Suprapubic skin (tissue), 4 donors: ENCODE results near the gene GIMAP5. TPM values are rescaled to one million over a fixed set of nuclear protein-coding genes. Genes with fewer than 3 reads are reported as not detected.

Source experiments
- DNase-seq, 2 donors: peaks; one replicate each; pipeline ENCODE4 v3.0.0-alpha.2; 2019; ENCODE audit warnings: low spot score in 2 of 2
- H3K27ac ChIP-seq: fragments of 200-600 bp; sonication (generic); one replicate; pipeline ENCODE4 v1.5.1; 2019
- H3K27me3 ChIP-seq: fragments of 200-600 bp; sonication (generic); one replicate; pipeline ENCODE4 v1.5.1; 2019
- H3K36me3 ChIP-seq: fragments of 200-600 bp; sonication (generic); one replicate; pipeline ENCODE4 v1.5.1; 2019
- H3K4me1 ChIP-seq: fragments of 200-600 bp; sonication (generic); one replicate; pipeline ENCODE4 v1.5.1; 2019
- H3K4me3 ChIP-seq: fragments of 200-600 bp; sonication (generic); one replicate; pipeline ENCODE4 v1.5.1; 2019; ENCODE audit warnings: mild to moderate bottlenecking
- H3K9me3 ChIP-seq: fragments of 200-600 bp; sonication (generic); one replicate; pipeline ENCODE4 v1.5.1; 2019
- CTCF ChIP-seq, 2 donors: fragments of 200-600 bp in 1 of 2; fragments of 450-650 bp in 1 of 2; sonication (generic) in 1 of 2; IDR thresholded peaks; one replicate each; pipeline ENCODE4 v1.5.1; 2016 to 2019; ENCODE audit warnings: antibody characterized with exemption in 2 of 2, mild to moderate bottlenecking in 1 of 2, moderate library complexity in 1 of 2
- EP300 ChIP-seq: sonication (generic); formaldehyde crosslinking; IDR thresholded peaks from one replicate; pipeline ENCODE4 v1.6.1; 2017; ENCODE audit warnings: antibody characterized with exemption
- POLR2A ChIP-seq, 2 donors: fragments of 450-650 bp; IDR thresholded peaks; one replicate each; pipeline ENCODE4 v1.6.1; 2017; ENCODE audit warnings: antibody characterized with exemption in 2 of 2, mild to moderate bottlenecking in 2 of 2, moderate library complexity in 2 of 2
- POLR2AphosphoS5 ChIP-seq, 3 donors: sonication (generic); formaldehyde crosslinking; IDR thresholded peaks; one replicate each; pipeline ENCODE4 v1.6.1; 2017; ENCODE audit warnings: antibody characterized with exemption in 3 of 3
- WGBS: methylation state at CpG from one replicate; pipeline ENCODE4 v1.1.5; 2018; 5-methylcytosine and 5-hydroxymethylcytosine counted together
- total RNA-seq, 4 donors: library from RNA; depleted of rRNA; stranded (reverse); fragments of >200 nt; gene quantifications; one replicate each; pipeline ENCODE4 v1.1.0, GENCODE V29; 2016

GIMAP5 gene
- total RNA-seq, 4 donors from 2014 or later: 2.8 to 15.0 (median 7.7) TPM

- H3K4me1 ChIP-seq: peaks cover 5% of the 10 kb centered on the region
- no peak for DNase-seq
- TF ChIP-seq EP300 (no peak), POLR2AphosphoS5 (IDR thresholded peaks at IDR 0.05) (no peak)
- H3K9me3 ChIP-seq: no peaks in the 10 kb centered on the region
- H3K36me3 ChIP-seq: no peaks in the 10 kb centered on the region
- 78% methylated on average over 3 of the region's 3 CpGs for WGBS
- no peaks in the 10 kb centered on the region for H3K27me3 ChIP-seq
- H3K4me3 ChIP-seq: no peak overlapping the region
- no peak overlapping the region for H3K27ac ChIP-seq
Observed at GRCh38 chr7:150734254-150734653, 3.0 kb upstream of the GIMAP5 start.

- no peak overlapping the region for H3K4me3 ChIP-seq
- TF ChIP-seq POLR2A (IDR thresholded peaks at IDR 0.05) (no peak), EP300 (no peak), POLR2AphosphoS5 (IDR thresholded peaks at IDR 0.05) (no peak), CTCF (IDR thresholded peaks at IDR 0.05) (no peak)
- no peaks in the 10 kb centered on the region for H3K9me3 ChIP-seq
- no peaks in the 10 kb centered on the region for H3K36me3 ChIP-seq
- WGBS: 56% methylated on average over 3 of the region's 3 CpGs
- peaks cover 5% of the 10 kb centered on the region for H3K4me1 ChIP-seq
- no peak for DNase-seq
- no peaks in the 10 kb centered on the region for H3K27me3 ChIP-seq
- no peak overlapping the region for H3K27ac ChIP-seq
Observed at GRCh38 chr7:150735596-150736358, 1.4 kb upstream of the GIMAP5 start.

GRCh38 chr7:150736864-150737263 lies 354 bp upstream of the GIMAP5 start:
- no peak for TF ChIP-seq EP300
- TF ChIP-seq POLR2AphosphoS5 (IDR thresholded peaks at IDR 0.05): no peak
- TF ChIP-seq POLR2A (IDR thresholded peaks at IDR 0.05): no peak
- no peak for TF ChIP-seq CTCF (IDR thresholded peaks at IDR 0.05)
- Histone ChIP-seq H3K36me3 (no peaks in the 10 kb centered on the region), H3K27ac (peak overlapping the region; percentile 53), H3K9me3 (no peaks in the 10 kb centered on the region), H3K4me3 (peak overlapping the region; percentile 48), H3K4me1 (peaks cover 5% of the 10 kb centered on the region), H3K27me3 (no peaks in the 10 kb centered on the region)
- DNase-seq: no peak
- 58% methylated on average over 4 of the region's 4 CpGs for WGBS

GRCh38 chr7:150738092-150738491 lies 874 bp downstream of the GIMAP5 start:
- Histone ChIP-seq H3K27ac (peak overlapping the region; percentile 68), H3K4me3 (peak overlapping the region; percentile 48), H3K36me3 (peaks cover under 1% of the 10 kb centered on the region), H3K9me3 (no peaks in the 10 kb centered on the region), H3K4me1 (peaks cover 5% of the 10 kb centered on the region), H3K27me3 (no peaks in the 10 kb centered on the region)
- no peak for TF ChIP-seq POLR2A (IDR thresholded peaks at IDR 0.05)
- no peak for TF ChIP-seq CTCF (IDR thresholded peaks at IDR 0.05)
- no peak for TF ChIP-seq EP300
- no peak for TF ChIP-seq POLR2AphosphoS5 (IDR thresholded peaks at IDR 0.05)
- 58% methylated on average over 5 of the region's 5 CpGs for WGBS
- DNase-seq: no peak

GRCh38 chr7:150738591-150739001 lies 1.4 kb downstream of the GIMAP5 start:
- Histone ChIP-seq H3K4me1 (peaks cover 5% of the 10 kb centered on the region), H3K27me3 (no peaks in the 10 kb centered on the region), H3K4me3 (peak overlapping the region; percentile 48), H3K27ac (peak overlapping the region; percentile 68), H3K36me3 (peaks cover 5% of the 10 kb centered on the region), H3K9me3 (no peaks in the 10 kb centered on the region)
- TF ChIP-seq POLR2A (IDR thresholded peaks at IDR 0.05) (no peak), CTCF (IDR thresholded peaks at IDR 0.05) (no peak), EP300 (no peak)
- WGBS: 71% methylated on average over 5 of the region's 5 CpGs
- no peak for DNase-seq

- H3K4me3 ChIP-seq: peak overlapping the region; percentile 48
- H3K27ac ChIP-seq: no peak overlapping the region
- no peak for DNase-seq
Observed at GRCh38 chr7:150739033-150739432, 1.8 kb downstream of the GIMAP5 start.

More at GRCh38 chr7:150739033-150739432, 1.8 kb downstream of the GIMAP5 start:
- Histone ChIP-seq H3K4me1 (peaks cover 5% of the 10 kb centered on the region), H3K36me3 (peaks cover 5% of the 10 kb centered on the region), H3K27me3 (no peaks in the 10 kb centered on the region), H3K9me3 (no peaks in the 10 kb centered on the region)
- TF ChIP-seq CTCF (IDR thresholded peaks at IDR 0.05) (no peak), POLR2A (IDR thresholded peaks at IDR 0.05) (no peak), POLR2AphosphoS5 (IDR thresholded peaks at IDR 0.05) (no peak), EP300 (no peak)
